ENCODE measurements around the gene SLC24A3.

SLC24A3 gene

GRCh38 chr20:19601126-19601810 is 388.8 kb downstream of the SLC24A3 start:
- H4K8ac ChIP-seq (ENCODE audit: low read depth, low read length), result no peak overlapping the region
- H4K5ac ChIP-seq (ENCODE audit: low read length), result no peak overlapping the region
- H3K79me2 ChIP-seq (ENCODE audit: control insufficient read depth, insufficient read depth, low read length), result no peaks in the 10 kb centered on the region
- no peaks in the 10 kb centered on the region for H3K27me3 ChIP-seq (ENCODE audit: insufficient read depth, low read length, poor library complexity)
- no peaks in the 10 kb centered on the region for H3K36me3 ChIP-seq (ENCODE audit: control insufficient read depth, insufficient read depth, low read length)
- H3K4ac ChIP-seq (ENCODE audit: low read depth, low read length), result no peak overlapping the region
- no peak overlapping the region for H2AK5ac ChIP-seq (ENCODE audit: low read length)
- H3K4me2 ChIP-seq (ENCODE audit: low read length), result no peak overlapping the region
- H3K79me1 ChIP-seq (ENCODE audit: low read length), result no peaks in the 10 kb centered on the region
- H3K27ac ChIP-seq (ENCODE audit: low read depth, low read length), result no peak overlapping the region
- no peak for DNase-seq
- no peaks in the 10 kb centered on the region for H3K4me1 ChIP-seq (ENCODE audit: control insufficient read depth, low read depth, low read length)
- H3K56ac ChIP-seq (ENCODE audit: low read length), result no peak overlapping the region
- no peak overlapping the region for H3K23ac ChIP-seq (ENCODE audit: low read length)
- H3K18ac ChIP-seq (ENCODE audit: low read length), result no peak overlapping the region
- H2BK120ac ChIP-seq (ENCODE audit: low read depth, low read length), result no peak overlapping the region
- no peak overlapping the region for H3K4me3 ChIP-seq (ENCODE audit: low read length)
- no peak overlapping the region for H2BK15ac ChIP-seq (replicated peaks; ENCODE audit: low read depth)
- H3K9ac ChIP-seq (ENCODE audit: low read length), result no peak overlapping the region
- no CpG with 5 or more reads among the region's 9 CpGs for WGBS (ENCODE audit: extremely low coverage, insufficient coverage, low lambda C conversion rate)
- H2BK5ac ChIP-seq (ENCODE audit: low read length), result no peak overlapping the region

GRCh38 chr20:19602675-19603375 is 390.4 kb downstream of the SLC24A3 start:
- no peaks in the 10 kb centered on the region for H3K36me3 ChIP-seq (ENCODE audit: control insufficient read depth, insufficient read depth, low read length)
- WGBS (ENCODE audit: extremely low coverage, insufficient coverage, low lambda C conversion rate), result no CpG with 5 or more reads among the region's 9 CpGs
- H3K79me1 ChIP-seq (ENCODE audit: low read length), result no peaks in the 10 kb centered on the region

DNA sequence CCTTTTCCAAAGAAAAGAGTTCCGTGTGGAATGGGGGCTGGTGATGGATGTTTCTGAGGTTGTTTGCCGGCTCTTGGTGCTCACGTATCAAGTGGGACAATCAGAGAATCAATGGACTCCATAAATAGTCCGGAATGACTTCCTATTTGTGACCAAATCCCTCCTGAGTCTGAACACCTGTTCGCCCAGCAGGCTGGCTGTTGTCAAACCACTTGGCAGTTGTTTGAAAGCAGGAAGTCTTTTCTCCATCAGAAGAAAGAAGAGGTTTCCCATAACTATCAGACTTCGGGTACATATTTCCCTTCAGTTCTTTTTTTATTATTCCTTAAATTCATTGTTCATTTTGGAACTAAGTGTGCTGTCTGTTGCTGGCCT is 390.9 kb downstream of the SLC24A3 start:
- H3K36me3 ChIP-seq (ENCODE audit: control insufficient read depth, insufficient read depth, low read length), result no peaks in the 10 kb centered on the region
- H4K8ac ChIP-seq (ENCODE audit: low read depth, low read length), result no peak overlapping the region
- H2BK15ac ChIP-seq (replicated peaks; ENCODE audit: low read depth), result no peak overlapping the region
- no peak overlapping the region for H2AK5ac ChIP-seq (ENCODE audit: low read length)
- WGBS (ENCODE audit: extremely low coverage, insufficient coverage, low lambda C conversion rate), result no CpG with 5 or more reads among the region's 6 CpGs
- DNase-seq, result no peak
- no peak overlapping the region for H3K27ac ChIP-seq (ENCODE audit: low read depth, low read length)
- no peak overlapping the region for H3K4me2 ChIP-seq (ENCODE audit: low read length)
- no peaks in the 10 kb centered on the region for H3K27me3 ChIP-seq (ENCODE audit: insufficient read depth, low read length, poor library complexity)
- no peak overlapping the region for H2BK120ac ChIP-seq (ENCODE audit: low read depth, low read length)
- no peak overlapping the region for H3K4me3 ChIP-seq (ENCODE audit: low read length)
- H2BK5ac ChIP-seq (ENCODE audit: low read length), result no peak overlapping the region
- no peak overlapping the region for H3K23ac ChIP-seq (ENCODE audit: low read length)
- H4K5ac ChIP-seq (ENCODE audit: low read length), result no peak overlapping the region
- H3K18ac ChIP-seq (ENCODE audit: low read length), result no peak overlapping the region
- no peaks in the 10 kb centered on the region for H3K79me1 ChIP-seq (ENCODE audit: low read length)
- no peaks in the 10 kb centered on the region for H3K79me2 ChIP-seq (ENCODE audit: control insufficient read depth, insufficient read depth, low read length)
- no peak overlapping the region for H3K56ac ChIP-seq (ENCODE audit: low read length)
- no peak overlapping the region for H3K9ac ChIP-seq (ENCODE audit: low read length)
- no peak overlapping the region for H3K4ac ChIP-seq (ENCODE audit: low read depth, low read length)
- H3K4me1 ChIP-seq (ENCODE audit: control insufficient read depth, low read depth, low read length), result no peaks in the 10 kb centered on the region

More at GRCh38 chr20:19602675-19603375, 390.4 kb downstream of the SLC24A3 start:
- H3K4me2 ChIP-seq (ENCODE audit: low read length), result no peak overlapping the region
- H3K9ac ChIP-seq (ENCODE audit: low read length), result no peak overlapping the region
- H3K27me3 ChIP-seq (ENCODE audit: insufficient read depth, low read length, poor library complexity), result no peaks in the 10 kb centered on the region
- no peaks in the 10 kb centered on the region for H3K79me2 ChIP-seq (ENCODE audit: control insufficient read depth, insufficient read depth, low read length)
- H2AK5ac ChIP-seq (ENCODE audit: low read length), result no peak overlapping the region
- H2BK120ac ChIP-seq (ENCODE audit: low read depth, low read length), result no peak overlapping the region
- H3K23ac ChIP-seq (ENCODE audit: low read length), result no peak overlapping the region
- no peak overlapping the region for H3K56ac ChIP-seq (ENCODE audit: low read length)
- no peak overlapping the region for H4K5ac ChIP-seq (ENCODE audit: low read length)
- H3K27ac ChIP-seq (ENCODE audit: low read depth, low read length), result no peak overlapping the region
- H4K8ac ChIP-seq (ENCODE audit: low read depth, low read length), result no peak overlapping the region
- no peak overlapping the region for H2BK15ac ChIP-seq (replicated peaks; ENCODE audit: low read depth)
- H3K4me3 ChIP-seq (ENCODE audit: low read length), result no peak overlapping the region
- H2BK5ac ChIP-seq (ENCODE audit: low read length), result no peak overlapping the region
- no peaks in the 10 kb centered on the region for H3K4me1 ChIP-seq (ENCODE audit: control insufficient read depth, low read depth, low read length)
- H3K4ac ChIP-seq (ENCODE audit: low read depth, low read length), result no peak overlapping the region
- H3K18ac ChIP-seq (ENCODE audit: low read length), result no peak overlapping the region
- no peak for DNase-seq

DNA sequence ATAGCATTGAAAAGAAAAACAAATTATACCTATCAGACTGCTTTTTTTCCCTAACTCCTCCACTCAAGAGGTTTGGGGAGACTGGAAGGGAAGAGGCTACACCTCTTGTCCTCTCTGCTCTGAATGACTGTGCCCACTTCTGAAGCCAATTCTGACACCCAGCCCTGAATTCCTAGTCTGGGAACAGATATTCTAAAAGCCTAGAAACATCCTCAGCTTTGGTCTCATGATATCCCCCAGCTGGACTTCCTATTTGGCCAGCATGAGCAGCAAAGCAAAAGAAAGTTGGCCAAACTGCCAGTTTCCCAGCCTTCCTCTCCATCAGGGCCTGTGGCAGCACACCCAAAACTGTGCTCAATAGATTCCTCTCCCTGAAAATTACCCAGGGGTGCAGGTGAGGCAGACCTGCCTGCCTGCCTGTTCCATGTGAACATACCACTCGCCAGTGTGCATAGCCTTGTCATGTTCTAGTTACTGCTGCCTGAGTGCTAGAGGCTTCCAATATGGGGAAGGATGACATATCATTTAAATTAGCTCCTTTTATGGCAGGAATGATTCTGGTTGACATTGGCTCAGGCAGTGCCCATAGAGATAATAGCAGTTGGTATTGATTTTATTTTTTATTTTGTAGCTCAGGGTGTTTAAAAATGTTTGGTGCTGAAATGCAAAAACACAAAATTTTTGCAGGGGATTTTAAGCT is 393.5 kb downstream of the SLC24A3 start:
- H3K56ac ChIP-seq (ENCODE audit: low read length), result no peak overlapping the region
- H3K4ac ChIP-seq (ENCODE audit: low read depth, low read length), result no peak overlapping the region
- no peak overlapping the region for H3K9ac ChIP-seq (ENCODE audit: low read length)
- WGBS (ENCODE audit: extremely low coverage, insufficient coverage, low lambda C conversion rate), result no CpG with 5 or more reads among the region's 1 CpG
- no peak overlapping the region for H2AK5ac ChIP-seq (ENCODE audit: low read length)
- no peak overlapping the region for H3K27ac ChIP-seq (ENCODE audit: low read depth, low read length)
- H3K4me2 ChIP-seq (ENCODE audit: low read length), result no peak overlapping the region
- H3K4me1 ChIP-seq (ENCODE audit: control insufficient read depth, low read depth, low read length), result no peaks in the 10 kb centered on the region
- H2BK5ac ChIP-seq (ENCODE audit: low read length), result no peak overlapping the region
- no peaks in the 10 kb centered on the region for H3K27me3 ChIP-seq (ENCODE audit: insufficient read depth, low read length, poor library complexity)
- H4K8ac ChIP-seq (ENCODE audit: low read depth, low read length), result no peak overlapping the region
- no peaks in the 10 kb centered on the region for H3K79me2 ChIP-seq (ENCODE audit: control insufficient read depth, insufficient read depth, low read length)
- no peak overlapping the region for H2BK15ac ChIP-seq (replicated peaks; ENCODE audit: low read depth)
- DNase-seq, result no peak
- no peak overlapping the region for H2BK120ac ChIP-seq (ENCODE audit: low read depth, low read length)
- no peaks in the 10 kb centered on the region for H3K36me3 ChIP-seq (ENCODE audit: control insufficient read depth, insufficient read depth, low read length)
- no peak overlapping the region for H3K18ac ChIP-seq (ENCODE audit: low read length)
- no peak overlapping the region for H3K4me3 ChIP-seq (ENCODE audit: low read length)
- no peak overlapping the region for H4K5ac ChIP-seq (ENCODE audit: low read length)
- no peak overlapping the region for H3K23ac ChIP-seq (ENCODE audit: low read length)
- H3K79me1 ChIP-seq (ENCODE audit: low read length), result no peaks in the 10 kb centered on the region

DNA sequence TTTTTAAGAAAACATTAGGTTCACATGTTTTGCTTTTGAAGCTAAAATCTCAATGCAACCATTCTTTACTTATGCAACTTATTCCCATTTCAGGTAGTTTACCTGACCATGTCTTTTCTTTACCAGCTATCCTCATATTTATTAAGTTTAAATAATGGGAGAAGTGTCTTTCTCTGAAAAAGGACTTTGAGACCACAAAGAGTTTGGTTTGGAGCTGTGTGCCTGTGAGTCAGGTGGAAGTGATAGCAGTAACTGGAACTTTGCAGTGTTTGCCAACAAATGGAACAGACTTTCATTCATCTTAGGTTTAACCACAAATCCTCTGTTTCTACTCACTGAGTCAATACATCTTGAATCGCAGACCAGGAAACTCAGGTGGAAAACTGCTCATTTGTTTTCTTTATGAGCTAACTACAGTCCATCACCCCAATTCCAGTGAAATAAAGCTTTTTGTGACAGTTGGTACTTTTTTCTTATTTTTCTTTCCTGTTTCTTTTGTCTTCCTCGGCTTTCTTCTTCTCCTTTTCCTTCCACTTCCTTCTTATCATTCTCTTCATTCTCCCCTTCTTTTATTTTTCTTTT is 397.3 kb downstream of the SLC24A3 start:
- H4K8ac ChIP-seq (ENCODE audit: low read depth, low read length), result no peak overlapping the region
- H2BK5ac ChIP-seq (ENCODE audit: low read length), result no peak overlapping the region
- no peak overlapping the region for H2BK15ac ChIP-seq (replicated peaks; ENCODE audit: low read depth)
- no peak overlapping the region for H3K56ac ChIP-seq (ENCODE audit: low read length)
- no peak overlapping the region for H3K18ac ChIP-seq (ENCODE audit: low read length)
- no peak overlapping the region for H3K23ac ChIP-seq (ENCODE audit: low read length)
- no peak overlapping the region for H3K27ac ChIP-seq (ENCODE audit: low read depth, low read length)
- no peak overlapping the region for H2AK5ac ChIP-seq (ENCODE audit: low read length)
- no peak overlapping the region for H3K4ac ChIP-seq (ENCODE audit: low read depth, low read length)
- WGBS (ENCODE audit: extremely low coverage, insufficient coverage, low lambda C conversion rate), result 100% methylated on average over 1 of the region's 2 CpGs
- no peak overlapping the region for H4K5ac ChIP-seq (ENCODE audit: low read length)
- no peak overlapping the region for H3K4me2 ChIP-seq (ENCODE audit: low read length)
- H3K79me2 ChIP-seq (ENCODE audit: control insufficient read depth, insufficient read depth, low read length), result no peaks in the 10 kb centered on the region
- DNase-seq, result no peak
- no peaks in the 10 kb centered on the region for H3K79me1 ChIP-seq (ENCODE audit: low read length)
- H2BK120ac ChIP-seq (ENCODE audit: low read depth, low read length), result no peak overlapping the region
- no peaks in the 10 kb centered on the region for H3K27me3 ChIP-seq (ENCODE audit: insufficient read depth, low read length, poor library complexity)
- H3K4me3 ChIP-seq (ENCODE audit: low read length), result no peak overlapping the region
- H3K36me3 ChIP-seq (ENCODE audit: control insufficient read depth, insufficient read depth, low read length), result no peaks in the 10 kb centered on the region
- H3K9ac ChIP-seq (ENCODE audit: low read length), result no peak overlapping the region
- H3K4me1 ChIP-seq (ENCODE audit: control insufficient read depth, low read depth, low read length), result no peaks in the 10 kb centered on the region

All from mesendoderm (in vitro differentiated cells).